Testis (tissue), 3 donors: ENCODE data around the gene CHMP1A. TPM values are rescaled to one million over a fixed set of nuclear protein-coding genes. Genes with fewer than 3 reads are reported as not detected.

Source experiments
- DNase-seq: peaks from one replicate; pipeline ENCODE4 v3.0.0-alpha.2; 2019
- H3K27ac ChIP-seq, 2 donors: fragments of 200-600 bp; sonication (generic); one replicate each; pipeline ENCODE4 v1.5.1; 2019
- H3K27me3 ChIP-seq: fragments of 200-600 bp; sonication (generic); one replicate; pipeline ENCODE4 v1.5.1; 2019
- H3K36me3 ChIP-seq: fragments of 200-600 bp; sonication (generic); one replicate; pipeline ENCODE4 v1.5.1; 2017; ENCODE audit warnings: low read depth; ENCODE audit errors: missing control alignments
- H3K4me1 ChIP-seq: fragments of 200-600 bp; sonication (generic); one replicate; pipeline ENCODE4 v1.5.1; 2019
- H3K4me3 ChIP-seq, 2 donors: fragments of 200-600 bp; sonication (generic); one replicate each; pipeline ENCODE4 v1.5.1; 2017 to 2019
- H3K9me3 ChIP-seq: fragments of 200-600 bp; sonication (generic); one replicate; pipeline ENCODE4 v1.5.1; 2017
- CTCF ChIP-seq, 3 experiments: fragments of 450-650 bp in 2 of 3; fragments of 200-600 bp in 1 of 3; sonication (generic) in 1 of 3; IDR thresholded peaks; one replicate each; pipeline ENCODE4 v1.5.1; 2016 to 2019; ENCODE audit warnings: antibody characterized with exemption in 3 of 3, mild to moderate bottlenecking in 2 of 3, moderate library complexity in 1 of 3
- POLR2A ChIP-seq: fragments of 450-650 bp; IDR thresholded peaks from one replicate; pipeline ENCODE4 v1.6.1; 2017; ENCODE audit warnings: antibody characterized with exemption, mild to moderate bottlenecking, moderate library complexity
- WGBS, 2 donors: methylation state at CpG; one replicate each; pipeline ENCODE4 v1.1.5; 2018; 5-methylcytosine and 5-hydroxymethylcytosine counted together
- intact Hi-C: fragments of 100-400 bp; cut with DNase I; formaldehyde crosslinking; loops from one replicate; pipeline ENCODE4 v1.15.1; 2023; ENCODE audit warnings: low total_unique reads
- polyA plus RNA-seq: library from polyadenylated mRNA; stranded (reverse); fragments of 350-450 nt; fragmentation: Illumina TruSeq; extraction: RNeasy Lipid Tissue Mini Kit (QIAGEN cat#74804); gene quantifications from one replicate; pipeline ENCODE4 v1.2.3, GENCODE V29; 2014; ENCODE audit warnings: low read depth, low replicate concordance; ENCODE audit not compliant: insufficient read depth
- total RNA-seq, 2 donors: library from RNA; depleted of rRNA; stranded (reverse); fragments of >200 nt; gene quantifications; one replicate each; pipeline ENCODE4 v1.2.3, GENCODE V29; 2016

Gene CHMP1A
- total and polyA plus RNA-seq, 3 donors from 2014 or later: 90.0 to 123 (median 106) TPM

- Histone ChIP-seq H3K36me3 (no peaks in the 10 kb centered on the region), H3K4me3 (no peak overlapping the region), H3K9me3 (no peaks in the 10 kb centered on the region), H3K27ac (no peak overlapping the region), H3K27me3 (no peaks in the 10 kb centered on the region), H3K4me1 (peaks cover 10% of the 10 kb centered on the region)
- intact Hi-C loops: no loop called here
- TF ChIP-seq POLR2A (no peak), CTCF (IDR thresholded peaks at IDR 0.05) (no peak)
- WGBS, 2 donors: 82 to 87% methylated on average over 12 of the region's 12 CpGs
- DNase-seq: no peak
Measured at GRCh38 chr16:89600427-89600826, 57.1 kb downstream of the CHMP1A start.

GRCh38 chr16:89599902-89600301 lies 57.6 kb downstream of the CHMP1A start:
- no peak for DNase-seq
- H3K36me3 ChIP-seq: no peaks in the 10 kb centered on the region
- H3K27me3 ChIP-seq: no peaks in the 10 kb centered on the region
- no peaks in the 10 kb centered on the region for H3K9me3 ChIP-seq
- intact Hi-C loops: no loop called here
- peaks cover 10% of the 10 kb centered on the region for H3K4me1 ChIP-seq
- H3K27ac ChIP-seq: no peak overlapping the region
- H3K4me3 ChIP-seq: no peak overlapping the region
- TF ChIP-seq CTCF (IDR thresholded peaks at IDR 0.05): no peak
- TF ChIP-seq POLR2A: no peak
- WGBS, 2 donors: 77 to 87% methylated on average over 4 to 10 of the region's 10 CpGs

GRCh38 chr16:89599451-89599858 lies 58.1 kb downstream of the CHMP1A start:
- 68 to 90% methylated on average over 4 to 8 of the region's 8 CpGs for WGBS, 2 donors
- TF ChIP-seq POLR2A (no peak), CTCF (IDR thresholded peaks at IDR 0.05) (no peak)
- H3K4me1 ChIP-seq: peaks cover 10% of the 10 kb centered on the region
- no peaks in the 10 kb centered on the region for H3K36me3 ChIP-seq
- H3K4me3 ChIP-seq: no peak overlapping the region
- no peak overlapping the region for H3K27ac ChIP-seq
- H3K27me3 ChIP-seq: no peaks in the 10 kb centered on the region
- intact Hi-C loops: no loop called here
- H3K9me3 ChIP-seq: no peaks in the 10 kb centered on the region
- DNase-seq: no peak

- TF ChIP-seq CTCF (IDR thresholded peaks at IDR 0.05) (no peak), POLR2A (no peak)
- no peaks in the 10 kb centered on the region for H3K9me3 ChIP-seq
- no peak for DNase-seq
- H3K36me3 ChIP-seq: no peaks in the 10 kb centered on the region
- no peak overlapping the region for H3K4me3 ChIP-seq
- peaks cover 10% of the 10 kb centered on the region for H3K4me1 ChIP-seq
- WGBS, 2 donors: 73% methylated on average over 8 of the region's 14 CpGs; no CpG with 5 or more reads in 1 of the 2 donors
- H3K27ac ChIP-seq: no peak overlapping the region
- intact Hi-C loops: no loop called here
- H3K27me3 ChIP-seq: no peaks in the 10 kb centered on the region
Measured at GRCh38 chr16:89598199-89598598, 59.3 kb downstream of the CHMP1A start.

- no peaks in the 10 kb centered on the region for H3K9me3 ChIP-seq
- no peak overlapping the region for H3K4me3 ChIP-seq
- DNase-seq: no peak
- H3K36me3 ChIP-seq: no peaks in the 10 kb centered on the region
- H3K4me1 ChIP-seq: peaks cover 2% of the 10 kb centered on the region
- TF ChIP-seq CTCF (IDR thresholded peaks at IDR 0.05) (no peak), POLR2A (no peak)
- WGBS, 2 donors: 87 to 90% methylated on average over 2 to 19 of the region's 19 CpGs
- H3K27me3 ChIP-seq: no peaks in the 10 kb centered on the region
- H3K27ac ChIP-seq: no peak overlapping the region
- intact Hi-C loops: no loop called here
Measured at GRCh38 chr16:89596957-89597649, 60.4 kb downstream of the CHMP1A start.
